WTC11 (cell line): Measurements from ENCODE around the gene DAG1.

Source experiments
- ATF1 ChIP-seq: sonication (generic); formaldehyde crosslinking; IDR thresholded peaks from 2 replicates; pipeline ENCODE4 v1.8.1; 2023; ENCODE audit warnings: mild to moderate bottlenecking, moderate library complexity, missing genetic modification reagents
- CREB1 ChIP-seq: sonication (generic); formaldehyde crosslinking; IDR thresholded peaks from 2 replicates; pipeline ENCODE4 v1.8.0; 2023; ENCODE audit warnings: mild to moderate bottlenecking, missing genetic modification reagents
- HMGA2 ChIP-seq: fragments of 250-450 bp; sonication (Bioruptor Pico); IDR thresholded peaks from 2 replicates; pipeline ENCODE4 v1.4.0; 2021; ENCODE audit warnings: mild to moderate bottlenecking, moderate library complexity
- NR1H2 ChIP-seq: sonication (generic); formaldehyde crosslinking; IDR thresholded peaks from 2 replicates; pipeline ENCODE4 v1.9.0; 2021; ENCODE audit warnings: mild to moderate bottlenecking, moderate library complexity, missing genetic modification reagents
- RELA ChIP-seq: sonication (generic); formaldehyde crosslinking; IDR thresholded peaks from 2 replicates; pipeline ENCODE4 v1.8.1; 2022; ENCODE audit warnings: missing genetic modification reagents, mild to moderate bottlenecking, borderline replicate concordance
- ZBTB21 ChIP-seq: sonication (generic); formaldehyde crosslinking; IDR thresholded peaks from 2 replicates; pipeline ENCODE4 v1.8.1; 2023; ENCODE audit warnings: mild to moderate bottlenecking, missing genetic modification reagents, borderline replicate concordance
- ZNF138 ChIP-seq: sonication (generic); formaldehyde crosslinking; conservative IDR thresholded peaks from 2 replicates; pipeline ENCODE4 v1.8.1; 2022; ENCODE audit warnings: mild to moderate bottlenecking, moderate library complexity, missing genetic modification reagents
- TF ChIP-seq, protein P1 (sequence below): fragments of 200-600 bp; IDR thresholded peaks from 2 replicates; pipeline ENCODE4 v1.8.0; 2022; ENCODE audit warnings: antibody characterized with exemption
- TF ChIP-seq, protein P2 (sequence below): sonication (generic); formaldehyde crosslinking; IDR thresholded peaks from 2 replicates; pipeline ENCODE4 v1.8.0; 2022; ENCODE audit warnings: mild to moderate bottlenecking, missing genetic modification reagents
- TF ChIP-seq, protein P3 (sequence below): sonication (generic); formaldehyde crosslinking; IDR thresholded peaks from 2 replicates; pipeline ENCODE4 v1.8.1; 2023; ENCODE audit warnings: mild to moderate bottlenecking, missing genetic modification reagents, moderate library complexity

DNA sequence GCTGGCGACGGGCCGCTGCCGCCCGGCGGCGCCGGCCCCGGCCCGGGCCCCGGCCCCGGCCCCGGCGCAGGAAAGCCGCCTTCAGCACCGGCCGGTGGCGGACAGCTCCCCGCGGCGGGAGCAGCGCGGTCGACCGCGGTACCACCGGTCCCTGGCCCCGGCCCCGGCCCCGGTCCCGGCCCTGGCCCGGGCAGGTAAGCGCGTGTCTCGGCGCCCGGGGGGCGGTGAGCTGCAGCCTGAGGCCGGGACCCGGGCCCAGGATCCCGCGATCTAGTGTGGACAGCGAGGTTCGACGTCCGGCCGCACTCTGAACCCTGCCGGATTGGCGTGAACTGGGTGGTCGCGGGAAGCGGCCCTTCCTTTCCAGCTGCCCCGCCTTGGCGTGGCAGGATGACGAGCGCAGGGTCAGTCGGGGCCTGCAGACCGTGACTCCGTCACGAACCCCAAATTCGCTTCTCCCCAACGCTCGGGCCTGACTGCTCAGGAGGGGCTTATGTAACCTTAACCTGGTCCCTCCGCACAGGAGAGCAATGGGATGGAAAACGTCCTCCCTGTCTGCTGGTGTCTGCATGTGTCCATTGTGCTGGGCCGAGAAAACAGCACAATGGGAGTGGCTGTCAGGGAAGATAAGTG is 84.7 kb downstream of the DAG1 start:
- TF ChIP-seq, protein P1, sequence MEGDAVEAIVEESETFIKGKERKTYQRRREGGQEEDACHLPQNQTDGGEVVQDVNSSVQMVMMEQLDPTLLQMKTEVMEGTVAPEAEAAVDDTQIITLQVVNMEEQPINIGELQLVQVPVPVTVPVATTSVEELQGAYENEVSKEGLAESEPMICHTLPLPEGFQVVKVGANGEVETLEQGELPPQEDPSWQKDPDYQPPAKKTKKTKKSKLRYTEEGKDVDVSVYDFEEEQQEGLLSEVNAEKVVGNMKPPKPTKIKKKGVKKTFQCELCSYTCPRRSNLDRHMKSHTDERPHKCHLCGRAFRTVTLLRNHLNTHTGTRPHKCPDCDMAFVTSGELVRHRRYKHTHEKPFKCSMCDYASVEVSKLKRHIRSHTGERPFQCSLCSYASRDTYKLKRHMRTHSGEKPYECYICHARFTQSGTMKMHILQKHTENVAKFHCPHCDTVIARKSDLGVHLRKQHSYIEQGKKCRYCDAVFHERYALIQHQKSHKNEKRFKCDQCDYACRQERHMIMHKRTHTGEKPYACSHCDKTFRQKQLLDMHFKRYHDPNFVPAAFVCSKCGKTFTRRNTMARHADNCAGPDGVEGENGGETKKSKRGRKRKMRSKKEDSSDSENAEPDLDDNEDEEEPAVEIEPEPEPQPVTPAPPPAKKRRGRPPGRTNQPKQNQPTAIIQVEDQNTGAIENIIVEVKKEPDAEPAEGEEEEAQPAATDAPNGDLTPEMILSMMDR: no peak
- TF ChIP-seq RELA (peak; percentile 54; the same call in 1 of the 2 replicates), ZNF138 (CRISPR knock-in tag) (no peak; the same call in 1 of the 2 replicates), HMGA2 (CRISPR knock-in tag) (no peak), NR1H2 (CRISPR knock-in tag) (no peak), ATF1 (CRISPR knock-in tag) (peak; percentile 73; the same call in 1 of the 2 replicates), ZBTB21 (no peak), CREB1 (0 out of 2 replicates have a peak, but pooled peaks have one; percentile 26)
- TF ChIP-seq, protein P2, sequence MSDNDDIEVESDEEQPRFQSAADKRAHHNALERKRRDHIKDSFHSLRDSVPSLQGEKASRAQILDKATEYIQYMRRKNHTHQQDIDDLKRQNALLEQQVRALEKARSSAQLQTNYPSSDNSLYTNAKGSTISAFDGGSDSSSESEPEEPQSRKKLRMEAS: no peak
- TF ChIP-seq, protein P3, sequence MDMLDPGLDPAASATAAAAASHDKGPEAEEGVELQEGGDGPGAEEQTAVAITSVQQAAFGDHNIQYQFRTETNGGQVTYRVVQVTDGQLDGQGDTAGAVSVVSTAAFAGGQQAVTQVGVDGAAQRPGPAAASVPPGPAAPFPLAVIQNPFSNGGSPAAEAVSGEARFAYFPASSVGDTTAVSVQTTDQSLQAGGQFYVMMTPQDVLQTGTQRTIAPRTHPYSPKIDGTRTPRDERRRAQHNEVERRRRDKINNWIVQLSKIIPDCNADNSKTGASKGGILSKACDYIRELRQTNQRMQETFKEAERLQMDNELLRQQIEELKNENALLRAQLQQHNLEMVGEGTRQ (CRISPR knock-in tag): no peak
